Endothelial cell of umbilical vein (primary cell): ENCODE results near the gene WDR45. TPM values are rescaled to one million over a fixed set of nuclear protein-coding genes. Genes with fewer than 3 reads are reported as not detected.

Source experiments
- BruUV-seq: library from RNA; stranded (reverse); fragments of 400-500 nt; replicated peaks from 2 replicates; lab custom pipeline; 2021; lab: Mats Ljungman, UMichigan
- CTCF ChIA-PET: fragments of 300-600, 350-600 bp; sonication (Branson Sonifier 250); formaldehyde crosslinking; loops from one replicate; lab custom pipeline; 2021; ENCODE audit warnings: antibody characterized with exemption, inconsistent platforms; lab: Charles Lee
- POLR2A ChIA-PET: fragments of 300-600, 350-600 bp; sonication (Branson Sonifier 250); formaldehyde crosslinking; loops from one replicate; lab custom pipeline; 2021; ENCODE audit warnings: antibody characterized with exemption, inconsistent platforms; lab: Charles Lee
- DNase-seq: peaks from one replicate; pipeline ENCODE4 v3.0.0-alpha.2; 2011; ENCODE audit warnings: low read depth, low spot score
- FAIRE-seq: peaks from 2 replicates; lab custom pipeline; 2011; peaks lifted over from hg19 to GRCh38; lab: Jason Lieb, UNC
- H2AFZ ChIP-seq: 2 replicates; pipeline ENCODE4 v1.6.0; 2012; ENCODE audit warnings: low read depth, low read length, control low read depth, inconsistent platforms
- H3K27ac ChIP-seq: 2 replicates; pipeline ENCODE4 v1.5.1; 2011; ENCODE audit warnings: low read depth, mild to moderate bottlenecking, control low read depth, low read length, moderate library complexity; ENCODE audit not compliant: insufficient read depth
- H3K27me3 ChIP-seq, 2 experiments: 2 replicates each; pipeline versions ENCODE4 v1.6.0 to v1.6.1; 2011; ENCODE audit warnings: low read length in 2 of 2, mixed read lengths in 1 of 2; ENCODE audit not compliant: control insufficient read depth in 2 of 2, insufficient read depth in 2 of 2
- H3K36me3 ChIP-seq, 2 experiments: 2 replicates in 1 of 2; 3 replicates in 1 of 2; pipeline ENCODE4 v1.5.1; 2011; ENCODE audit warnings: low read length in 2 of 2, mild to moderate bottlenecking in 1 of 2, moderate library complexity in 1 of 2; ENCODE audit not compliant: control insufficient read depth in 2 of 2, insufficient read depth in 2 of 2; ENCODE audit errors: extremely low read depth in 1 of 2
- H3K4me1 ChIP-seq: 3 replicates; pipeline ENCODE4 v1.5.1; 2011; ENCODE audit warnings: mild to moderate bottlenecking, low read length; ENCODE audit not compliant: control insufficient read depth, insufficient read depth; ENCODE audit errors: extremely low read depth
- H3K4me2 ChIP-seq: 2 replicates; pipeline ENCODE4 v1.6.1; 2011; ENCODE audit warnings: low read length, control low read depth, mixed read lengths; ENCODE audit not compliant: insufficient read depth
- H3K4me3 ChIP-seq, 3 experiments: fragments of 200-600 bp in 1 of 3; sonication (generic), shearing (Covaris generic) in 1 of 3; replicated peaks in 1 of 3; 2 replicates each; pipeline ENCODE4 v1.5.1; 2011 to 2016; ENCODE audit warnings: control low read depth in 3 of 3, low read length in 3 of 3, mild to moderate bottlenecking in 2 of 3, inconsistent platforms in 1 of 3, low read depth in 1 of 3, moderate library complexity in 1 of 3; ENCODE audit not compliant: insufficient read depth in 1 of 3
- H3K79me2 ChIP-seq: 2 replicates; pipeline ENCODE4 v1.6.0; 2012; ENCODE audit warnings: low read length, inconsistent platforms; ENCODE audit not compliant: control insufficient read depth, insufficient read depth
- H3K9ac ChIP-seq: replicated peaks from 2 replicates; pipeline ENCODE3; 2011; ENCODE audit warnings: low read length, control low read depth; ENCODE audit not compliant: insufficient read depth; ENCODE audit errors: extremely low read depth
- H3K9me1 ChIP-seq: replicated peaks from 3 replicates; pipeline ENCODE4 v1.6.0; 2011; ENCODE audit warnings: mild to moderate bottlenecking, low read length; ENCODE audit not compliant: control insufficient read depth, insufficient read depth; ENCODE audit errors: extremely low read depth
- H3K9me3 ChIP-seq: replicated peaks from 2 replicates; pipeline ENCODE4 v1.5.1; 2012; ENCODE audit warnings: low read length, inconsistent platforms; ENCODE audit not compliant: control insufficient read depth, insufficient read depth
- H4K20me1 ChIP-seq: replicated peaks from 2 replicates; pipeline ENCODE3; 2011; ENCODE audit warnings: mild to moderate bottlenecking, low read length; ENCODE audit not compliant: control insufficient read depth, insufficient read depth; ENCODE audit errors: extremely low read depth
- EZH2 ChIP-seq: IDR thresholded peaks from 2 replicates; pipeline ENCODE4 v1.6.1; 2012; ENCODE audit warnings: borderline replicate concordance, low read depth, mild to moderate bottlenecking, moderate library complexity, low read length, inconsistent platforms; ENCODE audit not compliant: severe bottlenecking
- FOS ChIP-seq: IDR thresholded peaks from 2 replicates; pipeline ENCODE4 v1.6.1; 2011; ENCODE audit warnings: mild to moderate bottlenecking, low read length, moderate library complexity, borderline replicate concordance; ENCODE audit not compliant: insufficient read depth
- GATA2 ChIP-seq: IDR thresholded peaks from 2 replicates; pipeline ENCODE4 v1.7.0; 2011; ENCODE audit warnings: low read depth, mild to moderate bottlenecking, moderate library complexity, mixed read lengths, low read length; ENCODE audit not compliant: insufficient read length, insufficient read depth
- JUN ChIP-seq: IDR thresholded peaks from 2 replicates; pipeline ENCODE4 v1.6.1; 2011; ENCODE audit warnings: borderline replicate concordance, low read depth; ENCODE audit not compliant: insufficient read length, insufficient read depth
- MYC ChIP-seq: IDR thresholded peaks from one replicate; pipeline ENCODE4 v1.6.1; 2011; ENCODE audit warnings: mild to moderate bottlenecking, low read depth, low read length
- POLR2A ChIP-seq: IDR thresholded peaks from 2 replicates; pipeline ENCODE4 v1.6.1; 2012; ENCODE audit warnings: low read depth, mild to moderate bottlenecking, control low read depth, low read length
- POLR2AphosphoS5 ChIP-seq: IDR thresholded peaks from 2 replicates; pipeline ENCODE4 v1.6.1; 2012; ENCODE audit warnings: low read depth, mild to moderate bottlenecking, control low read depth, low read length, moderate library complexity; ENCODE audit not compliant: insufficient read depth
- dilution Hi-C: fragments of 300-500 bp; cut with MboI; formaldehyde crosslinking; loops from one replicate; pipeline ENCODE4 v1.15.0; 2019; ENCODE audit warnings: low sequenced_read_pairs; ENCODE audit not compliant: extremely low pct_ligation_motif_present
- intact Hi-C: fragments of 100-400 bp; cut with micrococcal nuclease; formaldehyde crosslinking; loops from one replicate; pipeline ENCODE4 v1.10.0; 2022
- polyA plus RNA-seq, 4 experiments: library from polyadenylated mRNA; depleted of rRNA in 3 of 4; stranded (reverse) in 3 of 4; unstranded in 1 of 4; fragments of >200 nt; gene quantifications; 2 replicates each; pipeline versions ENCODE4 v1.2.1 to v1.2.3, GENCODE V29; 2011 to 2012; ENCODE audit warnings: missing spikeins in 1 of 4
- total RNA-seq: library from RNA; stranded (reverse); gene quantifications from 2 replicates; pipeline ENCODE4 v1.2.3, GENCODE V29; 2021
- TF ChIP-seq, protein P1 (sequence below): IDR thresholded peaks from 2 replicates; pipeline ENCODE4 v1.6.1; 2011; ENCODE audit not compliant: insufficient read depth, insufficient read length
- TF ChIP-seq, protein P2 (sequence below), 2 donors: IDR thresholded peaks; 1 replicate in 1 of 2; 2 replicates in 1 of 2; pipeline ENCODE4 v1.5.1; 2011; ENCODE audit warnings: low read length in 2 of 2, mild to moderate bottlenecking in 2 of 2, moderate library complexity in 2 of 2, control low read depth in 1 of 2, inconsistent platforms in 1 of 2, low read depth in 1 of 2; ENCODE audit not compliant: insufficient read depth in 1 of 2; ENCODE audit errors: extremely low read depth in 1 of 2

The WDR45 gene
- total and polyA plus RNA-seq, 2 donors (not counting 3 experiments of a cell fraction or from before 2014, with no cell fraction given): 32.2 to 70.4 TPM

DNA sequence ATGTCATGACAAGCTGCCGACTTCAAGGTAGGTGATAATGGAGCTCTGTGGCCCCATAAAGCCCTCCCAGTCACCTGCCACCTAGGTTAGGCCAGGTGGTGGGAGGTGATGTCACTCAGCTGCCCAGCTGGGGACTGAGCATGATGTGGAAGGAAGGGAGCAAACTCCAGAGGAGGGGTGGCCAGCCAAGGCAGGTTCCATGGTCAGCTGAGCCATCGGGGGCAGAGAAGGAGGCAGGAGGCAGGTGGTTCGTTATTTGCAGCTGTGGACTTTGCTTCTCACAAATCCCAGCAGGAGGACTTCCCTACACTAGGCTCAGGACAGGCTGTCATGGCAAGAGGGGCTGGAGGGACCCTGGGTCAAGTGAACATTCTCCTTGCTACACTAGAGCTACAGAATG, 18.8 kb downstream of the WDR45 start:
- no peak overlapping the region for H3K27ac ChIP-seq
- H3K79me2 ChIP-seq: no peaks in the 10 kb centered on the region
- FAIRE-seq (no peak), DNase-seq (no peak)
- H3K27me3 ChIP-seq: no peaks in the 10 kb centered on the region
- H3K4me2 ChIP-seq: no peak overlapping the region
- BruUV-seq: no TSS peak
- peaks cover 0 to 2% of the 10 kb centered on the region in 2 experiments for H3K36me3 ChIP-seq
- no peaks in the 10 kb centered on the region for H3K9me3 ChIP-seq
- no peak overlapping the region for H3K4me3 ChIP-seq
- intact Hi-C loops: no loop called here
- H3K4me1 ChIP-seq: peaks cover 8% of the 10 kb centered on the region
- TF ChIP-seq EZH2: no peak
- TF ChIP-seq JUN: no peak
- no peak for TF ChIP-seq MYC
- TF ChIP-seq POLR2A: no peak
- TF ChIP-seq POLR2AphosphoS5: no peak
- TF ChIP-seq FOS: no peak
- TF ChIP-seq, protein P1, sequence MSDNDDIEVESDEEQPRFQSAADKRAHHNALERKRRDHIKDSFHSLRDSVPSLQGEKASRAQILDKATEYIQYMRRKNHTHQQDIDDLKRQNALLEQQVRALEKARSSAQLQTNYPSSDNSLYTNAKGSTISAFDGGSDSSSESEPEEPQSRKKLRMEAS: no peak
- CTCF ChIA-PET: no interaction called here
- no peaks in the 10 kb centered on the region for H3K9me1 ChIP-seq
- dilution Hi-C loops: no loop called here
- H2AFZ ChIP-seq: no peak overlapping the region
- H3K9ac ChIP-seq: no peak overlapping the region
- H4K20me1 ChIP-seq: no peaks in the 10 kb centered on the region
- POLR2A ChIA-PET: no interaction called here

DNA sequence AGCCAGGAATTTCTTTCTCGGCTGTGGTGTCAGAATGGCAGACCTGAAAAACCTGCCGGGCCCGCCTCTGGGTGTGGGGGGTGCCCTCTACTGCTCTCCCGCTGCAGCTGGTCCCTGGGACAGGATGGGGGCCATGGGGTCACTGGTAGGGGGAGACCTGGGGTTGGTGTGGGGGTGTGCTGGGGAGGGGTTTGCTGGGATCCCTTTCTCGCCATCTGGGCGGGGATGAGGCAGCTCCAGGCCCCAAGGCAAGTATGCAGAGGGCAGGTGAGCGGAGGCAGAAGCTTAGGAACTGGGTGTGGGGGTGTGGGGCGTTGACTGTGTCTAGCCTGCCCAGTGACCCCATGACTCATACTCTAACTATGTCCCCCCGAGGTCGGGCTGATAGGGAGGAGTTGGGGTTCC, 20.0 kb downstream of the WDR45 start:
- no peaks in the 10 kb centered on the region for H3K79me2 ChIP-seq
- no peak overlapping the region for H3K27ac ChIP-seq
- TF ChIP-seq GATA2: no peak
- TF ChIP-seq FOS: no peak
- TF ChIP-seq MYC: no peak
- no peak for TF ChIP-seq JUN
- TF ChIP-seq EZH2: no peak
- TF ChIP-seq, protein P1: no peak
- no peak for TF ChIP-seq POLR2AphosphoS5
- no peak for TF ChIP-seq POLR2A
- TF ChIP-seq, protein P2, sequence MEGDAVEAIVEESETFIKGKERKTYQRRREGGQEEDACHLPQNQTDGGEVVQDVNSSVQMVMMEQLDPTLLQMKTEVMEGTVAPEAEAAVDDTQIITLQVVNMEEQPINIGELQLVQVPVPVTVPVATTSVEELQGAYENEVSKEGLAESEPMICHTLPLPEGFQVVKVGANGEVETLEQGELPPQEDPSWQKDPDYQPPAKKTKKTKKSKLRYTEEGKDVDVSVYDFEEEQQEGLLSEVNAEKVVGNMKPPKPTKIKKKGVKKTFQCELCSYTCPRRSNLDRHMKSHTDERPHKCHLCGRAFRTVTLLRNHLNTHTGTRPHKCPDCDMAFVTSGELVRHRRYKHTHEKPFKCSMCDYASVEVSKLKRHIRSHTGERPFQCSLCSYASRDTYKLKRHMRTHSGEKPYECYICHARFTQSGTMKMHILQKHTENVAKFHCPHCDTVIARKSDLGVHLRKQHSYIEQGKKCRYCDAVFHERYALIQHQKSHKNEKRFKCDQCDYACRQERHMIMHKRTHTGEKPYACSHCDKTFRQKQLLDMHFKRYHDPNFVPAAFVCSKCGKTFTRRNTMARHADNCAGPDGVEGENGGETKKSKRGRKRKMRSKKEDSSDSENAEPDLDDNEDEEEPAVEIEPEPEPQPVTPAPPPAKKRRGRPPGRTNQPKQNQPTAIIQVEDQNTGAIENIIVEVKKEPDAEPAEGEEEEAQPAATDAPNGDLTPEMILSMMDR (IDR thresholded peaks at IDR 0.05; ENCODE audit: extremely low read depth in 1 of 2, insufficient read depth in 1 of 2, low read depth in 1 of 2, low read length in 2 of 2): no peak
- intact Hi-C loops (no loop called here), dilution Hi-C loops (no loop called here)
- no peaks in the 10 kb centered on the region for H3K9me1 ChIP-seq
- FAIRE-seq (no peak), DNase-seq (no peak)
- no TSS peak for BruUV-seq
- H3K9me3 ChIP-seq: no peaks in the 10 kb centered on the region
- H4K20me1 ChIP-seq: no peaks in the 10 kb centered on the region
- no peaks in the 10 kb centered on the region for H3K36me3 ChIP-seq
- H3K4me1 ChIP-seq: peaks cover 8% of the 10 kb centered on the region
- no peak overlapping the region for H3K4me2 ChIP-seq
- no peak overlapping the region for H3K9ac ChIP-seq
- no peak overlapping the region for H2AFZ ChIP-seq
- H3K4me3 ChIP-seq: no peak overlapping the region
- H3K27me3 ChIP-seq: no peaks in the 10 kb centered on the region
- POLR2A ChIA-PET: no interaction called here
- CTCF ChIA-PET: no interaction called here
